SK-N-SH (cell line): ENCODE measurements around the gene CYP1A1. TPM values are rescaled to one million over a fixed set of nuclear protein-coding genes. Genes with fewer than 3 reads are reported as not detected.
"Not testable (repeated sequence)": the region's sequence is repeated elsewhere in the genome, so short reads cannot be mapped to it uniquely, and the experiment has no call there.

Source experiments
- CTCF ChIA-PET: fragments of 300-600, 350-600 bp; formaldehyde crosslinking; extraction: SDS; loops from one replicate; lab custom pipeline; 2021; lab: Yijun Ruan, JAX
- POLR2A ChIA-PET: fragments of 350-600 bp; sonication (Branson Sonifier 250); formaldehyde crosslinking; extraction: SDS; loops from one replicate; lab custom pipeline; 2020; ENCODE audit warnings: antibody characterized with exemption, inconsistent platforms; lab: Yijun Ruan, JAX
- DNase-seq: peaks from one replicate; pipeline ENCODE4 v3.0.0; 2012
- H2AFZ ChIP-seq: fragments of 200-600 bp; sonication (generic); 2 replicates; pipeline ENCODE4 v1.8.1; 2016; ENCODE audit warnings: antibody characterized with exemption, mild to moderate bottlenecking, low read depth
- H3F3A ChIP-seq: fragments of 200-600 bp; sonication (generic); replicated peaks from 2 replicates; pipeline ENCODE3; 2016; ENCODE audit warnings: antibody characterized with exemption, mild to moderate bottlenecking; ENCODE audit not compliant: insufficient read depth
- H3K27ac ChIP-seq, 2 experiments: fragments of 200-500 bp in 1 of 2; fragments of 200-600 bp in 1 of 2; sonication (Bioruptor generic) in 1 of 2; sonication (generic), shearing (Covaris generic) in 1 of 2; 2 replicates each; pipeline versions ENCODE4 v1.5.1 to v1.6.1; 2014 to 2016; ENCODE audit warnings: low read depth in 2 of 2, inconsistent platforms in 1 of 2, low read length in 1 of 2, mild to moderate bottlenecking in 1 of 2, mixed read lengths in 1 of 2
- H3K27me3 ChIP-seq: fragments of 200-600 bp; sonication (generic), shearing (Covaris generic); 2 replicates; pipeline ENCODE4 v1.6.1; 2016; ENCODE audit warnings: mixed run types; ENCODE audit not compliant: insufficient read depth
- H3K36me3 ChIP-seq, 2 experiments: fragments of 200-500 bp in 1 of 2; fragments of 200-600 bp in 1 of 2; sonication (Bioruptor generic) in 1 of 2; sonication (generic) in 1 of 2; replicated peaks in 1 of 2; 2 replicates each; pipeline versions ENCODE3 to v1.5.1; 2014 to 2016; ENCODE audit warnings: low read length in 1 of 2, mild to moderate bottlenecking in 1 of 2; ENCODE audit not compliant: insufficient read depth in 2 of 2, control insufficient read depth in 1 of 2
- H3K4me1 ChIP-seq, 2 experiments: fragments of 200-500 bp in 1 of 2; fragments of 200-600 bp in 1 of 2; sonication (Bioruptor generic) in 1 of 2; sonication (generic), shearing (Covaris generic) in 1 of 2; 2 replicates each; pipeline versions ENCODE4 v1.5.1 to v1.6.1; 2014 to 2016; ENCODE audit warnings: low read depth in 1 of 2, low read length in 1 of 2, mixed run types in 1 of 2; ENCODE audit not compliant: insufficient read depth in 2 of 2, control insufficient read depth in 1 of 2
- H3K4me2 ChIP-seq: fragments of 200-600 bp; sonication (generic), shearing (Covaris generic); 2 replicates; pipeline ENCODE4 v1.6.1; 2017; ENCODE audit warnings: mixed run types
- H3K4me3 ChIP-seq, 2 experiments: fragments of 200-500 bp in 1 of 2; fragments of 200-600 bp in 1 of 2; sonication (Bioruptor generic) in 1 of 2; sonication (generic), shearing (Covaris generic) in 1 of 2; 2 replicates each; pipeline versions ENCODE4 v1.5.1 to v1.8.1; 2014 to 2016; ENCODE audit warnings: low read depth in 2 of 2, inconsistent platforms in 1 of 2, low read length in 1 of 2, mild to moderate bottlenecking in 1 of 2, mixed read lengths in 1 of 2, moderate library complexity in 1 of 2
- H3K79me2 ChIP-seq: fragments of 200-600 bp; sonication (generic); 2 replicates; pipeline ENCODE4 v1.8.1; 2017; ENCODE audit warnings: mild to moderate bottlenecking; ENCODE audit not compliant: insufficient read depth
- H3K9ac ChIP-seq: fragments of 200-600 bp; sonication (generic); 2 replicates; pipeline ENCODE4 v1.6.1; 2017; ENCODE audit warnings: mixed run types
- H3K9me2 ChIP-seq: fragments of 200-600 bp; sonication (generic); 2 replicates; pipeline ENCODE4 v1.6.1; 2017; ENCODE audit warnings: mixed run types
- H3K9me3 ChIP-seq: fragments of 200-600 bp; sonication (generic); 2 replicates; pipeline ENCODE4 v1.6.1; 2017; ENCODE audit warnings: mixed run types, mild to moderate bottlenecking, moderate library complexity
- H4K20me1 ChIP-seq: fragments of 200-600 bp; sonication (generic); 2 replicates; pipeline ENCODE4 v1.6.1; 2017; ENCODE audit warnings: mild to moderate bottlenecking, mixed run types; ENCODE audit not compliant: insufficient read depth
- EP300 ChIP-seq, 2 experiments: IDR thresholded peaks; 2 replicates each; pipeline versions ENCODE4 v1.4.0 to v1.6.1; 2012; ENCODE audit warnings: borderline replicate concordance in 1 of 2, low read depth in 1 of 2, low read length in 1 of 2
- FOXM1 ChIP-seq: IDR thresholded peaks from 2 replicates; pipeline ENCODE4 v1.4.0; 2012; ENCODE audit warnings: low read depth, mild to moderate bottlenecking
- GATA2 ChIP-seq: sonication (generic); formaldehyde crosslinking; IDR thresholded peaks from 2 replicates; pipeline ENCODE4 v1.5.0; 2020; ENCODE audit warnings: mild to moderate bottlenecking, missing genetic modification reagents
- MEF2A ChIP-seq: IDR thresholded peaks from 2 replicates; pipeline ENCODE4 v1.4.0; 2012; ENCODE audit warnings: low read depth, borderline replicate concordance
- NRF1 ChIP-seq: IDR thresholded peaks from 2 replicates; pipeline ENCODE4 v1.6.1; 2012; ENCODE audit warnings: low read depth, mild to moderate bottlenecking, low read length
- RAD21 ChIP-seq: IDR thresholded peaks from 2 replicates; pipeline ENCODE4 v1.6.1; 2012; ENCODE audit warnings: mild to moderate bottlenecking, low read length
- SIN3A ChIP-seq: IDR thresholded peaks from 2 replicates; pipeline ENCODE4 v1.6.1; 2012; ENCODE audit warnings: low read depth, mild to moderate bottlenecking, low read length, moderate library complexity, borderline replicate concordance
- TAF1 ChIP-seq: IDR thresholded peaks from 2 replicates; pipeline ENCODE4 v1.6.1; 2012; ENCODE audit warnings: low read depth, mild to moderate bottlenecking, low read length, moderate library complexity, borderline replicate concordance
- TEAD4 ChIP-seq: IDR thresholded peaks from 2 replicates; pipeline ENCODE4 v1.4.0; 2012; ENCODE audit warnings: mild to moderate bottlenecking, borderline replicate concordance; ENCODE audit not compliant: insufficient read depth
- YY1 ChIP-seq: IDR thresholded peaks from 2 replicates; pipeline ENCODE4 v1.4.0; 2012; ENCODE audit warnings: low read depth, mild to moderate bottlenecking
- WGBS: methylation state at CpG from one replicate; pipeline ENCODE4 v1.1.6; 2017; ENCODE audit warnings: low lambda C conversion rate; 5-methylcytosine and 5-hydroxymethylcytosine counted together
- polyA plus RNA-seq, 3 experiments: library from polyadenylated mRNA; depleted of rRNA; stranded (reverse); fragments of >200 nt; gene quantifications; 2 replicates each; pipeline ENCODE4 v1.2.3, GENCODE V29; 2012
- TF ChIP-seq, protein P1 (sequence below): fragments of 150-350 bp; IDR thresholded peaks from 2 replicates; pipeline ENCODE4 v1.6.1; 2016; ENCODE audit warnings: mild to moderate bottlenecking, low read depth, low read length
- TF ChIP-seq, protein P2 (sequence below): IDR thresholded peaks from 2 replicates; pipeline ENCODE4 v1.4.0; 2012; ENCODE audit warnings: low read depth, borderline replicate concordance

CYP1A1 gene
- polyA plus RNA-seq, 1 of the 3 experiments (the other 2 are of a cell fraction) = 0.07 TPM

DNA sequence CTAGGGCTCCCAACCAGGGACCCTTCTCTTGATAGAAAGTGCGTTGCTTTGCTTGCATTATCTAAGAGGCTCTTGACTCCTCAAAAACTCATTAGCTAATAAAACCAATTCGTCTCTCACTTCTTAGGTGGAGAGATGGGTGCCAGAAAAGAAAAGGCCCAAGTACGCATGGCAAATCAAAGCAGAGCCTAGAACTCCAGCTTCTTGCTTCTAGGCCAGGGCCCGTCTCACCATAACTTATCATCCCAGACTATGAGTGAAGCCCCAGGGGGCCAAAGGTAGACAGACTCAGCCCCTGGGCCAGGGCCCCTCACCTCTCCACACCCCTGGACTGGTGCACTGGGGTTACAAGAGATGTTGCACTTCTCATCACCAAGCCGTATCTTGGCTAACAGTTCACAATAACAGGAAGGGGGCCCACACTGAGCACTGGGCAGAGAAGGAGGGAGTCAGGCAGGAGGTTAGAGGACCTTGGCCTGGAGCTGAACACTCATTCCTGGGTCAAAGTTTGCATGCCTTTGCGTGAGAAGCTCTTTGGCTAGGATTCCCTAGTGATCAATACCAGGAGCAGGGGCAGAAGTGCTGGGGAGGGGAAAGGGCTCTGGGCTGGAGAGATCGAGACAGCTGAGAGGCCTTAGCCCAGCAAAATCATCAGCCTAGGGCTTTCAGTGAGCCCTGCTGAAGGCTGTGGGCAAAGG is 5.4 kb upstream of the CYP1A1 start:
- no peaks in the 10 kb centered on the region for H3K79me2 ChIP-seq
- POLR2A ChIA-PET = no interaction called here
- H3K27ac ChIP-seq = no peak overlapping the region
- peaks cover 0 to 5% of the 10 kb centered on the region in 2 experiments; a peak in 1 of 4 replicates for H3K4me1 ChIP-seq
- TF ChIP-seq YY1 (no peak), SIN3A (no peak)
- no peak overlapping the region for H3K4me2 ChIP-seq
- CTCF ChIA-PET = interaction anchor here (1.4 kb wide), 1 partner anchor 99 kb away, joined by 4 read pairs; no protein-coding TSS in a partner anchor
- H3K9ac ChIP-seq = no peak overlapping the region
- H2AFZ ChIP-seq = no peak overlapping the region
- H4K20me1 ChIP-seq = no peaks in the 10 kb centered on the region
- no peaks in the 10 kb centered on the region for H3F3A ChIP-seq
- DNase-seq = no peak
- H3K4me3 ChIP-seq = no peak overlapping the region
- no peaks in the 10 kb centered on the region for H3K9me3 ChIP-seq
- WGBS = 69% methylated on average over 7 of the region's 7 CpGs
- H3K36me3 ChIP-seq = no peaks in the 10 kb centered on the region
- H3K27me3 ChIP-seq = peaks cover 52% of the 10 kb centered on the region
- no peaks in the 10 kb centered on the region for H3K9me2 ChIP-seq

DNA sequence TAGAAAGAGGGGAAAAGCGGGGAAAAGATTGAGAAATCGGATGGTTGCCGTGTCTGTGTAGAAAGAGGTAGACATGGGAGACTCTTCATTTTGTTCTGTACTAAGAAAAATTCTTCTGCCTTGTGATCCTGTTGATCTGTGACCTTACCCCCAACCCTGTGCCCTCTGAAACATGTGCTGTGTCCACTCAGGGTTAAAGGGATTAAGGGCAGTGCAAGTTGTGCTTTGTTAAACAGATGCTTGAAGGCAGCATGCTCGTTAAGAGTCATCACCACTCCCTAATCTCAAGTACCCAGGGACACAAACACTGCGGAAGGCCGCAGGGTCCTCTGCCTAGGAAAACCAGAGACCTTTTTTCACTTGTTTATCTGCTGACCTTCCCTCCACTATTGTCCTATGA is 4.0 kb upstream of the CYP1A1 start:
- peaks cover 47% of the 10 kb centered on the region for H3K27me3 ChIP-seq
- H3K4me3 ChIP-seq, H3K27ac ChIP-seq, H3K4me2 ChIP-seq, H3K9me2 ChIP-seq, CTCF ChIA-PET, H2AFZ ChIP-seq, POLR2A ChIA-PET, DNase-seq, H3K79me2 ChIP-seq, H3K36me3 ChIP-seq, H3K4me1 ChIP-seq, H4K20me1 ChIP-seq, H3K9ac ChIP-seq, H3K9me3 ChIP-seq, H3F3A ChIP-seq: not testable (repeated sequence)
- 78% methylated on average over 6 of the region's 6 CpGs for WGBS

DNA sequence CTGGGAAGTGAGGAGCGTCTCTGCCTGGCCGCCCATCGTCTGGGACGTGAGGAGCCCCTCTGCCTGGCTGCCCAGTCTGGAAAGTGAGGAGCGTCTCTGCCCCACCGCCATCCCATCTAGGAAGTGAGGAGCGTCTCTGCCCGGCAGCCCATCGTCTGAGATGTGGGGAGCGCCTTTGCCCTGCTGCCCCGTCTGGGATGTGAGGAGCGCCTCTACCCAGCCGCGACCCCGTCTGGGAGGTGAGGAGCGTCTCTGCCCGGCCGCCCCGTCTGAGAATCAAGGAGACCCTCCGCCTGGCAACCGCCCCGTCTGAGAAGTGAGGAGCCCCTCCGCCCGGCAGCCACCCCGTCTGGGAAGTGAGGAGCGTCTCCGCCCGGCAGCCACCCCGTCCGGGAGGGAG is 3.4 kb upstream of the CYP1A1 start:
- H4K20me1 ChIP-seq, H2AFZ ChIP-seq, H3K9me3 ChIP-seq, H3K27ac ChIP-seq, H3K4me1 ChIP-seq, H3K36me3 ChIP-seq, H3K9ac ChIP-seq, H3K79me2 ChIP-seq, H3K4me3 ChIP-seq, H3F3A ChIP-seq, POLR2A ChIA-PET, H3K4me2 ChIP-seq, H3K9me2 ChIP-seq, DNase-seq: not testable (repeated sequence)
- no CpG with 5 or more reads among the region's 30 CpGs for WGBS
- H3K27me3 ChIP-seq = peaks cover 40% of the 10 kb centered on the region
- CTCF ChIA-PET = interaction anchor here (5.1 kb wide), 1 partner anchor 40 kb away, joined by 32 read pairs; no protein-coding TSS in a partner anchor

DNA sequence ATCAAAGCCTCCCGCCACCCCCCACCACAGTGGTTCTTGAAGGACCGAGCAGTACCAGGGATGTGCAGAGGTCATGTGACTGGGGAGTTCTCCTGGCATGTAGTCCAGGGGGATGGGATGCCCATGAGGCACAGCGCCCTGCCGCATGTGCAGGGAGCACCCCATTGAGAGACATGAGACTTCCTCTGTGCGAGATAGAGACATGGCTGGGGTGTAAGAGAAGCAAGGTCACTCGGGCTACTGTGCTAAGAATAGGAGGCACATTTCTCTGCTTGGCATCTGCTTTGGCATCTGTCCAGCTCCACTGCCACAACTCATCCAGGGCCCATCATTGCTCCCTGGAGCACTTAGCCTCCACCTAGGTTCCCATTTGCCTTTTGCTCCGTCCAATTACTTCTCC is 2.4 kb upstream of the CYP1A1 start:
- Histone ChIP-seq H3K4me3 (no peak overlapping the region), H3K9me2 (no peaks in the 10 kb centered on the region), H3K27ac (no peak overlapping the region), H3K9me3 (no peaks in the 10 kb centered on the region), H2AFZ (no peak overlapping the region), H3K4me1 (peaks cover 0 to 7% of the 10 kb centered on the region in 2 experiments; a peak in 1 of 4 replicates), H3F3A (no peaks in the 10 kb centered on the region), H3K79me2 (no peaks in the 10 kb centered on the region), H3K27me3 (peaks cover 33% of the 10 kb centered on the region), H3K4me2 (no peak overlapping the region), H4K20me1 (no peaks in the 10 kb centered on the region), H3K36me3 (no peaks in the 10 kb centered on the region), H3K9ac (no peak overlapping the region)
- ChIA-PET POLR2A (no interaction called here), CTCF (interaction anchor here (5.1 kb wide), 1 partner anchor 41 kb away, joined by 32 read pairs; no protein-coding TSS in a partner anchor)
- 70% methylated on average over 7 of the region's 7 CpGs for WGBS
- DNase-seq = peak; percentile 41
- TF ChIP-seq GATA2 (CRISPR knock-in tag) = no peak
- no peak for TF ChIP-seq EP300 (IDR thresholded peaks at IDR 0.05; ENCODE audit: borderline replicate concordance in 1 of 2, low read depth in 1 of 2, low read length in 1 of 2)
- no peak for TF ChIP-seq NRF1
- TF ChIP-seq FOXM1 = no peak
- TF ChIP-seq RAD21 = no peak
- TF ChIP-seq, protein P1, sequence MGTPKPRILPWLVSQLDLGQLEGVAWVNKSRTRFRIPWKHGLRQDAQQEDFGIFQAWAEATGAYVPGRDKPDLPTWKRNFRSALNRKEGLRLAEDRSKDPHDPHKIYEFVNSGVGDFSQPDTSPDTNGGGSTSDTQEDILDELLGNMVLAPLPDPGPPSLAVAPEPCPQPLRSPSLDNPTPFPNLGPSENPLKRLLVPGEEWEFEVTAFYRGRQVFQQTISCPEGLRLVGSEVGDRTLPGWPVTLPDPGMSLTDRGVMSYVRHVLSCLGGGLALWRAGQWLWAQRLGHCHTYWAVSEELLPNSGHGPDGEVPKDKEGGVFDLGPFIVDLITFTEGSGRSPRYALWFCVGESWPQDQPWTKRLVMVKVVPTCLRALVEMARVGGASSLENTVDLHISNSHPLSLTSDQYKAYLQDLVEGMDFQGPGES = no peak
- no peak for TF ChIP-seq SIN3A
- TF ChIP-seq MEF2A = no peak
- TF ChIP-seq TAF1 = no peak
- TF ChIP-seq, protein P2, sequence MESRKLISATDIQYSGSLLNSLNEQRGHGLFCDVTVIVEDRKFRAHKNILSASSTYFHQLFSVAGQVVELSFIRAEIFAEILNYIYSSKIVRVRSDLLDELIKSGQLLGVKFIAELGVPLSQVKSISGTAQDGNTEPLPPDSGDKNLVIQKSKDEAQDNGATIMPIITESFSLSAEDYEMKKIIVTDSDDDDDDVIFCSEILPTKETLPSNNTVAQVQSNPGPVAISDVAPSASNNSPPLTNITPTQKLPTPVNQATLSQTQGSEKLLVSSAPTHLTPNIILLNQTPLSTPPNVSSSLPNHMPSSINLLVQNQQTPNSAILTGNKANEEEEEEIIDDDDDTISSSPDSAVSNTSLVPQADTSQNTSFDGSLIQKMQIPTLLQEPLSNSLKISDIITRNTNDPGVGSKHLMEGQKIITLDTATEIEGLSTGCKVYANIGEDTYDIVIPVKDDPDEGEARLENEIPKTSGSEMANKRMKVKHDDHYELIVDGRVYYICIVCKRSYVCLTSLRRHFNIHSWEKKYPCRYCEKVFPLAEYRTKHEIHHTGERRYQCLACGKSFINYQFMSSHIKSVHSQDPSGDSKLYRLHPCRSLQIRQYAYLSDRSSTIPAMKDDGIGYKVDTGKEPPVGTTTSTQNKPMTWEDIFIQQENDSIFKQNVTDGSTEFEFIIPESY = no peak
- no peak for TF ChIP-seq TEAD4
